Measurements from ENCODE around the gene ZNF280D.

- TF ChIP-seq, protein P1, sequence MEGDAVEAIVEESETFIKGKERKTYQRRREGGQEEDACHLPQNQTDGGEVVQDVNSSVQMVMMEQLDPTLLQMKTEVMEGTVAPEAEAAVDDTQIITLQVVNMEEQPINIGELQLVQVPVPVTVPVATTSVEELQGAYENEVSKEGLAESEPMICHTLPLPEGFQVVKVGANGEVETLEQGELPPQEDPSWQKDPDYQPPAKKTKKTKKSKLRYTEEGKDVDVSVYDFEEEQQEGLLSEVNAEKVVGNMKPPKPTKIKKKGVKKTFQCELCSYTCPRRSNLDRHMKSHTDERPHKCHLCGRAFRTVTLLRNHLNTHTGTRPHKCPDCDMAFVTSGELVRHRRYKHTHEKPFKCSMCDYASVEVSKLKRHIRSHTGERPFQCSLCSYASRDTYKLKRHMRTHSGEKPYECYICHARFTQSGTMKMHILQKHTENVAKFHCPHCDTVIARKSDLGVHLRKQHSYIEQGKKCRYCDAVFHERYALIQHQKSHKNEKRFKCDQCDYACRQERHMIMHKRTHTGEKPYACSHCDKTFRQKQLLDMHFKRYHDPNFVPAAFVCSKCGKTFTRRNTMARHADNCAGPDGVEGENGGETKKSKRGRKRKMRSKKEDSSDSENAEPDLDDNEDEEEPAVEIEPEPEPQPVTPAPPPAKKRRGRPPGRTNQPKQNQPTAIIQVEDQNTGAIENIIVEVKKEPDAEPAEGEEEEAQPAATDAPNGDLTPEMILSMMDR (conservative IDR thresholded peaks at IDR 0.05) = no peak
- TF ChIP-seq EZH2 (IDR thresholded peaks at IDR 0.05; ENCODE audit: low read depth) = no peak
Observed at GRCh38 chr15:56734013-56734635, 815 bp upstream of the ZNF280D start.
